NCI-H2227 treated with DMSO at 0.1 percent for 48 hours (cell line): ENCODE results near the gene NPY4R2.
"Not testable (repeated sequence)": the region's sequence is repeated elsewhere in the genome, so short reads cannot be mapped to it uniquely, and the experiment has no call there.

Experiments used
- DNase-seq: peaks from one replicate; lab custom pipeline; 2025; lab: John Stamatoyannopoulos, UW

The NPY4R2 gene

GRCh38 chr10:47918475-47918874 is at the start of gene NPY4R2:
NPY4R2 (plus strand) TSS chr10:47918662; CDS start chr10:47921988, 3,326 bp downstream.
- DNase-seq, result not testable (repeated sequence)

- DNase-seq, result not testable (repeated sequence)
Measured at GRCh38 chr10:47870887-47871286, 47.6 kb upstream of the NPY4R2 start.

GRCh38 chr10:47871485-47872180 is 46.8 kb upstream of the NPY4R2 start:
- not testable (repeated sequence) for DNase-seq

- DNase-seq, result not testable (repeated sequence)
Measured at GRCh38 chr10:47872236-47872635, 46.2 kb upstream of the NPY4R2 start.

- DNase-seq, result not testable (repeated sequence)
Measured at GRCh38 chr10:47884239-47884638, 34.2 kb upstream of the NPY4R2 start.

GRCh38 chr10:47884934-47885333 is 33.5 kb upstream of the NPY4R2 start:
- DNase-seq, result not testable (repeated sequence)

GRCh38 chr10:47886356-47886755 is 32.1 kb upstream of the NPY4R2 start:
- DNase-seq, result not testable (repeated sequence)

- DNase-seq, result not testable (repeated sequence)
Measured at GRCh38 chr10:47886827-47887226, 31.6 kb upstream of the NPY4R2 start.

- not testable (repeated sequence) for DNase-seq
Measured at GRCh38 chr10:47890737-47891136, 27.7 kb upstream of the NPY4R2 start.

- DNase-seq, result not testable (repeated sequence)
Measured at GRCh38 chr10:47892494-47893261, 25.8 kb upstream of the NPY4R2 start.

GRCh38 chr10:47894571-47894970 is 23.9 kb upstream of the NPY4R2 start:
- not testable (repeated sequence) for DNase-seq

GRCh38 chr10:47897813-47898212 is 20.6 kb upstream of the NPY4R2 start:
- DNase-seq, result not testable (repeated sequence)

GRCh38 chr10:47909333-47909732 is 9.1 kb upstream of the NPY4R2 start:
- DNase-seq, result not testable (repeated sequence)

- DNase-seq, result not testable (repeated sequence)
Measured at GRCh38 chr10:47910486-47910885, 8.0 kb upstream of the NPY4R2 start.

GRCh38 chr10:47914052-47914451 is 4.4 kb upstream of the NPY4R2 start:
- not testable (repeated sequence) for DNase-seq

GRCh38 chr10:47915849-47916548 is 2.5 kb upstream of the NPY4R2 start:
- not testable (repeated sequence) for DNase-seq

- DNase-seq, result not testable (repeated sequence)
Measured at GRCh38 chr10:47920610-47921009, 2.1 kb downstream of the NPY4R2 start.

GRCh38 chr10:47922503-47922902 is 4.0 kb downstream of the NPY4R2 start:
- DNase-seq, result not testable (repeated sequence)

- DNase-seq, result not testable (repeated sequence)
Measured at GRCh38 chr10:47924628-47925027, 6.2 kb downstream of the NPY4R2 start.

GRCh38 chr10:47927147-47927916 is 8.9 kb downstream of the NPY4R2 start:
- DNase-seq, result not testable (repeated sequence)

- DNase-seq, result not testable (repeated sequence)
Measured at GRCh38 chr10:47928225-47928624, 9.8 kb downstream of the NPY4R2 start.

- DNase-seq, result not testable (repeated sequence)
Measured at GRCh38 chr10:47932824-47933223, 14.4 kb downstream of the NPY4R2 start.
